ENCODE results near the gene DDX25. TPM values are rescaled to one million over a fixed set of nuclear protein-coding genes. Genes with fewer than 3 reads are reported as not detected.
A peak's percentile ranks its signal among the peaks of the same experiment; 100 is the strongest.

DDX25 gene
- total RNA-seq, 4 donors from 2014 or later, result not detected

DNA sequence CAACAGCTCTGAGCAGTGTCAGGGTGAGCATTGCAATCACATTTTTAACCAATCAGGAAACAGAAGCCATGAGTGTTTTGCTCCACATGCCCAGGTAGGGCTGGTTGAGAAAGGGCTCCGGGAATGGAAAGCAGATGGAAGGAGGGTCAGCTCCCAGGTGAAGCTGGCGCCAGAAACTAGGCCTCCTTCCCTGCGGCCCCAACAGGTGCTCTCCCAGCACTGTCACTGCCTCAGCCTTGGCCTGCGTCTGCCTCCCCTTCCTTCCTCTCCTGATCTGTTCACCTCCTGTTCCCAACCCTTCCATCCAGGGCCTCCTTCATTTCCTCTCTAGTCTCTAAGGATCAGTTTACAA lies 36.9 kb downstream of the DDX25 start:
- H3K27ac ChIP-seq, result peak overlapping the region in 3 of 4 donors; percentile 6 to 48 (median 33)
- no peaks in the 10 kb centered on the region for H3K9me3 ChIP-seq
- H3K4me1 ChIP-seq, result peaks cover 0 to 6% of the 10 kb centered on the region in 2 donors
- in situ Hi-C loops (cut with MboI; ENCODE audit: low sequenced_read_pairs in 4 of 4), result no loop called here
- TF ChIP-seq, protein P1, sequence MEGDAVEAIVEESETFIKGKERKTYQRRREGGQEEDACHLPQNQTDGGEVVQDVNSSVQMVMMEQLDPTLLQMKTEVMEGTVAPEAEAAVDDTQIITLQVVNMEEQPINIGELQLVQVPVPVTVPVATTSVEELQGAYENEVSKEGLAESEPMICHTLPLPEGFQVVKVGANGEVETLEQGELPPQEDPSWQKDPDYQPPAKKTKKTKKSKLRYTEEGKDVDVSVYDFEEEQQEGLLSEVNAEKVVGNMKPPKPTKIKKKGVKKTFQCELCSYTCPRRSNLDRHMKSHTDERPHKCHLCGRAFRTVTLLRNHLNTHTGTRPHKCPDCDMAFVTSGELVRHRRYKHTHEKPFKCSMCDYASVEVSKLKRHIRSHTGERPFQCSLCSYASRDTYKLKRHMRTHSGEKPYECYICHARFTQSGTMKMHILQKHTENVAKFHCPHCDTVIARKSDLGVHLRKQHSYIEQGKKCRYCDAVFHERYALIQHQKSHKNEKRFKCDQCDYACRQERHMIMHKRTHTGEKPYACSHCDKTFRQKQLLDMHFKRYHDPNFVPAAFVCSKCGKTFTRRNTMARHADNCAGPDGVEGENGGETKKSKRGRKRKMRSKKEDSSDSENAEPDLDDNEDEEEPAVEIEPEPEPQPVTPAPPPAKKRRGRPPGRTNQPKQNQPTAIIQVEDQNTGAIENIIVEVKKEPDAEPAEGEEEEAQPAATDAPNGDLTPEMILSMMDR (IDR thresholded peaks at IDR 0.05 in 4 of 5, conservative IDR thresholded peaks at IDR 0.05 in 1 of 5), result no peak
- TF ChIP-seq POLR2A (IDR thresholded peaks at IDR 0.05), result no peak
- DNase-seq, result no peak
- intact Hi-C loops (cut with DNase I; ENCODE audit: low total_unique reads), result no loop called here
- ATAC-seq, result no peak
- H3K36me3 ChIP-seq, result no peaks in the 10 kb centered on the region
- no peaks in the 10 kb centered on the region for H3K27me3 ChIP-seq
- no peak overlapping the region for H3K4me3 ChIP-seq

DNA sequence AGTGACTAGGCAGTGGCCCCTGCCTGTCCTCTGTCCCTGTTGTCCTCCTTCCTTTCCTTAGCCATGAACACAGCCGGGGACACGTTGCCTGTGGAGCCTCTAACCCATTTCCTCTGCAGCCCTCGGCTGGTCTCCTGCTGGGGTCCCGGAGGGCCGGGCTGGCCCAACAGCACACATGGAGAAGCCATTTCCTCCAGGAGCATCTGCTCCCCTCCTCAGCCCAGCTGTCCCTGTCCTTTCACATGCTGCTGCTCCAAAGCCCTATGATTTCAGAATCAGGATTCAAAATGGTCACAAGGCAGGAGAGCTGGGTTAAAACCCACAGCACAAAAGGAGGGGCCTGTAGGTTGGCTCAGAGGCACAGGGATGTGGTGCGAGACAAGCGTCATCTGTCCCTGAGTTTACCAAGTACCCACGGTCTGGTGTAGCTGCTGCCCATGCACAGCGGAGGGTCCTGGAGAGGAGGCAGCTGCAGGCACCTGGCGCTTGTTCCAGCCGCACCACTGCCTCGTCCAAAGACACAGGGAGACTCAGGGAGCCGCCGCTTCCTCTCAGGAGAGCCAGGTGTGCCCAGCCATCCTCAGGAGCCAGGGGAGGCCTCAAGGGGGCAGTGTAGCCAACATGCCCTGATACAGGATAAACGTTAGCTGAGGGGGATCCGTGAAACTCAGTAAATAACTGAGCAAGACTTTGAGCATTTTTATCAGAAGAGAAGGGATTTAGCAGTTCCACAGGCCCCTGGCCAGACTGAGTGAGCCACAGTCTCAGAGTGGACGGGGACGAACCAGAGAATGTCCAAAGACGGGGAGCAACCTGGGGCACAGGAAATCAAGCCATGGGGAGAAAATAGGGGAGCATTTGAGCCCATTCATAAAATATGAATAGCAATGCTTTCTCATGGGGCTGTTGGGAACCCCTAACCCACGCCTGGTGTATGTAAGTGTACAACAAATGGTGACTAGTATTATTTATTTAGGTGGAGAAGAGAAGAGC lies 37.6 kb downstream of the DDX25 start:
- Histone ChIP-seq H3K9me3 (no peaks in the 10 kb centered on the region), H3K27me3 (no peaks in the 10 kb centered on the region), H3K36me3 (no peaks in the 10 kb centered on the region), H3K4me3 (peak overlapping the region in 1 of 4 donors; percentile 10), H3K4me1 (peaks cover 0 to 6% of the 10 kb centered on the region in 2 donors), H3K27ac (peak overlapping the region in 2 of 4 donors; percentile 26 to 54)
- peak; percentile 25 to 62 for ATAC-seq
- in situ Hi-C loops (cut with MboI; ENCODE audit: low sequenced_read_pairs in 4 of 4), result no loop called here
- DNase-seq, result peak in 1 of 2 donors; percentile 26
- intact Hi-C loops (cut with DNase I; ENCODE audit: low total_unique reads), result loop anchor here (1.0 kb wide), 2 partner anchors 174 to 252 kb away; no protein-coding TSS in a partner anchor
- no peak for TF ChIP-seq POLR2A (IDR thresholded peaks at IDR 0.05)
- TF ChIP-seq, protein P1 (IDR thresholded peaks at IDR 0.05 in 4 of 5, conservative IDR thresholded peaks at IDR 0.05 in 1 of 5), result peak in 4 of 5 experiments; percentile 28 to 76 (median 63)

DNA sequence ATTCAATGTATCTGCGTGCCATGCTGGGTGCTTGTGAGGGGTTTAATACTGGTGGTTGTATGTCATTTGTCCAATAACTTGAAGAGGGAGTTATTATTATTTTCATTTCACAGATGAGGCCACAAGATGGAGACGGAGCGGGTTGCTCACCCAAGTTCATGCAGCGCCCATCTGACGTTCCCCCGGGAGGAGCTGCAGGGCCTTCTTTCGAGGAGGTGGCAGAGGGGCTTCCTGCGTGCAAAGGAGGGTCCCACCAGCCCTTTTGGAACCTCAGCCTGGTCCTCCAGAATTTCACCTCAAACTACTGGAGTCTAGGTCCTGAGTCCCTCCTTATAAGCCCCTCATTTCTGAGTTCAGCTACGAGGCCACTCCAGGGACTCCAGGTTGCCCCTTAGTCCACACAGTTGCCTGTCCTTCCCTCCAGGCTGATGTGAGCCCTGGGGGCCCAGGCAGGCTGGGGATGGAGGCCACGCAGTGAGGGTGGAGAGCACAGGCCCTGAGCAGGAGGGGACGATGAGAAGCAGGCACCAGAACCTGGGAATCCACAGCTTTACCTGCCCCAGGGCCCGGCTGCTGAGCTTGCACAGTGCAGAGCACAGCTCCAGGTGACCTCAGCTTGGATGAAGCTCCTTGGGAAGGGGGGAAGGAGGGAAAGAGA lies 38.6 kb downstream of the DDX25 start:
- DNase-seq (no peak), ATAC-seq (no peak)
- in situ Hi-C loops (cut with MboI; ENCODE audit: low sequenced_read_pairs in 4 of 4) (no loop called here), intact Hi-C loops (cut with DNase I; ENCODE audit: low total_unique reads) (loop anchor here (1.0 kb wide), 2 partner anchors 173 to 251 kb away; no protein-coding TSS in a partner anchor)
- H3K36me3 ChIP-seq, result no peaks in the 10 kb centered on the region
- peaks cover 0 to 6% of the 10 kb centered on the region in 2 donors for H3K4me1 ChIP-seq
- H3K27ac ChIP-seq, result peak overlapping the region in 1 of 4 donors; percentile 54
- no peaks in the 10 kb centered on the region for H3K27me3 ChIP-seq
- no peak for TF ChIP-seq POLR2A (IDR thresholded peaks at IDR 0.05)
- TF ChIP-seq, protein P1 (IDR thresholded peaks at IDR 0.05 in 4 of 5, conservative IDR thresholded peaks at IDR 0.05 in 1 of 5), result no peak
- H3K4me3 ChIP-seq, result no peak overlapping the region
- no peaks in the 10 kb centered on the region for H3K9me3 ChIP-seq

DNA sequence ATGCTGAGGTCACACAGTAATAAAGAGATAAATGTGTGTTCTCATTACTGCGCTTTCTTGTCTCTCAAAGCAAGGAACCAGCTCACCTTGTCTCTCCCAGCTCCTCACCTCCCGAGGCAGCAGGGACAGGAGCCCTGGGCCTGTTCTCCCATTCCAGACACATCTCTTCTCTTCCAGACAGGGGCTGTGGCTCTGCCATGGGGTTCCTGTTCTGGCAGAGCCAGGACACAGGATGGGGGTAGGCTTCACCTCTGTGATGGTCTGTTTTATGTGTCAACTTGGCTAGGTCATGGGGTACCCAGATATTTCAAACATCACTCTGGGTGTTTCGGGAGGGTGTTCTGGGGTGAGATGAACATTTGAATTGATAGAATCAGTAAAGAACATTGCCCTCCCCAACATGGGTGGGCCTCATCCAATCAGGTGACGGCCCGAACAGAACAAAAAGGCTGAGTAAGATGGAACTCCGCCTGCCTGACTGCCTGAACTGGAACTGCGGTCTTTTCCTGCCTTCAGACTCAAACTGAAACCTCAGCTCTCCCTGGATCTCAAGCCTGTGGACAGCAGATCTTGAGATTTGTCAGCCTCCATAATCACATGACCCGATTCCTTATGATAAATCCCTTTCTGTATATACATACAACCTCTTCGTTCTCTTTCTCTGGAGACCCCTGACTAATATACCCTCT lies 39.5 kb downstream of the DDX25 start:
- H3K4me3 ChIP-seq, result no peak overlapping the region
- H3K27ac ChIP-seq, result no peak overlapping the region
- DNase-seq (no peak), ATAC-seq (no peak)
- intact Hi-C loops (cut with DNase I; ENCODE audit: low total_unique reads), result no loop called here
- no peaks in the 10 kb centered on the region for H3K36me3 ChIP-seq
- TF ChIP-seq, protein P1 (IDR thresholded peaks at IDR 0.05 in 4 of 5, conservative IDR thresholded peaks at IDR 0.05 in 1 of 5), result no peak
- TF ChIP-seq POLR2A (IDR thresholded peaks at IDR 0.05), result no peak
- peaks cover 0 to 6% of the 10 kb centered on the region in 2 donors for H3K4me1 ChIP-seq
- H3K27me3 ChIP-seq, result no peaks in the 10 kb centered on the region
- in situ Hi-C loops (cut with MboI; ENCODE audit: low sequenced_read_pairs in 4 of 4), result no loop called here
- H3K9me3 ChIP-seq, result no peaks in the 10 kb centered on the region
